ENCODE results near the gene FGF18. TPM values are rescaled to one million over a fixed set of nuclear protein-coding genes. Genes with fewer than 3 reads are reported as not detected.
A peak's percentile ranks its signal among the peaks of the same experiment; 100 is the strongest.

The FGF18 gene
- total and polyA plus RNA-seq, 9 of the 15 experiments (the other 6 are each of a cell fraction or from before 2014, with no cell fraction given) = 0.05 to 0.18 (median 0.11) TPM; not detected in 6

- TF ChIP-seq RNF219 (CRISPR knock-in tag; IDR thresholded peaks at IDR 0.05) = no peak
- no peak for TF ChIP-seq ZNF431 (CRISPR knock-in tag; IDR thresholded peaks at IDR 0.05)
- TF ChIP-seq HNRNPL (IDR thresholded peaks at IDR 0.05; ENCODE audit: low read depth, low read length) = no peak
- no peak for TF ChIP-seq ZNF217 (CRISPR knock-in tag; IDR thresholded peaks at IDR 0.05)
- no peak for TF ChIP-seq ZNF280A (IDR thresholded peaks at IDR 0.05; ENCODE audit: low read depth, partially characterized antibody)
- peak; percentile 48; the same call in 1 of the 2 replicates for TF ChIP-seq SMARCE1 (IDR thresholded peaks at IDR 0.05)
- TF ChIP-seq GABPA (tag; conservative IDR thresholded peaks at IDR 0.05; ENCODE audit: low read depth) = peak; percentile 22; the same call in 1 of the 2 replicates
- TF ChIP-seq ZNF398 (CRISPR knock-in tag; IDR thresholded peaks at IDR 0.05) = 0 out of 2 replicates have a peak, but pooled peaks have one; percentile 3
- no peak for TF ChIP-seq ZNF75A (CRISPR knock-in tag; IDR thresholded peaks at IDR 0.05)
Observed at GRCh38 chr5:171409164-171410136, 10.0 kb upstream of the FGF18 start (continued).
